ENCODE measurements around the gene GJB3. TPM values are rescaled to one million over a fixed set of nuclear protein-coding genes. Genes with fewer than 3 reads are reported as not detected.
A peak's percentile ranks its signal among the peaks of the same experiment; 100 is the strongest.
"Not testable (repeated sequence)": the region's sequence is repeated elsewhere in the genome, so short reads cannot be mapped to it uniquely, and the experiment has no call there.

Gene GJB3
- not detected for polyA plus RNA-seq (2013, experiment 1 of 4)
- not detected for polyA plus RNA-seq (2013, experiment 2 of 4)
- polyA plus RNA-seq (2013, experiment 3 of 4) = not detected
- not detected for polyA plus RNA-seq (2013, experiment 4 of 4)

DNA sequence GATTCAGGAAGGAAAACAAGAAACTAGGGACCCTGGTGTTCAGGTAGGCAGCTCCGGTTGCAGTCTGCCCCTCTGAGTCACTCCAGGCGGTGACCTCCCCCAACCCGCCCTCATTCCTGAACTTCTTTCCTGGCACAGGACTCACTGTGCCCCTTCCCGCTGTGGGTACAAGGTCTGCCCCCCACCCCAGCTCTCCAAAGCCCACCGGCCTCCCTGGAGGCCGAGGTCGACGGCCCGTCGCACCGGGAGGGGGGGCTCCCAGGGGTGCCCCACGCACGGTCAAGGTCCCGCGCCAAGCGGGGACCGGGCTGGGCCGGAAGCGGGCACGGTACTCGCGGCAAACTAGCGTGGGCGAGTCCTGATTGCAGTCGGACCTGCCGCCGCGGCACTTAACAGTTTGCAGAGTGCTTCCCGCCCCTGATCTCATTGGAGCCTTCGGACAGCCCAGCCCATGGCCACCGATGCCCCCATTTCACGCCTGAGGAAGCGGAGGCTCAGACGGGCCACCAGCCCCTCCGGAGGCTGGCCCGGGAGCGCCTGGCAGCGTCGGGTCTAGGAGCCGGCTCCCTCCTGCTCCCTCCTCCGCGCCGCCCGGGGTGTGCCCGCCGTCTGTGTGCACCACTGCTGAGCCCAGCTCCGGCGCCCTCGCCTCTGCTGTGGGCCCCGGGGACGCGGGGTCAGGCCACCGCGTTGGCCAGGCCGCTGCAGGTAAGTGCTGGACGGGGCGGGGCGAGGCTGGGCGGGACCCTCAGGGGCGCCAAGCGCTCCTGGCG, at the start of gene GJB3:
Gene GJB3, plus strand, starts transcription at position 144 of the 773 bp plus-strand sequence. CDS start 3,549 bp downstream, outside the sequence.
- Histone ChIP-seq H3K4me3 (ENCODE audit: insufficient read depth, low read depth, low read length) (peak within 1 kb of the TSS; percentile 32), H3K4me1 (ENCODE audit: control insufficient read depth, insufficient read depth, low read length) (no peaks in the 10 kb centered on the region), H3K27me3 (ENCODE audit: control insufficient read depth, insufficient read depth, low read length, poor library complexity, severe bottlenecking) (peaks cover 68% of the 10 kb centered on the region), H3K27ac (ENCODE audit: insufficient read depth, low read depth, low read length, poor library complexity, severe bottlenecking) (no peak within 1 kb of the TSS), H3K36me3 (ENCODE audit: control insufficient read depth, insufficient read depth, low read length) (no peaks in the 10 kb centered on the region), H3K9me3 (ENCODE audit: control insufficient read depth, low read length) (no peaks in the 10 kb centered on the region)
- 2 to 3% methylated on average over 62 of the region's 62 CpGs for WGBS, 2 experiments

DNA sequence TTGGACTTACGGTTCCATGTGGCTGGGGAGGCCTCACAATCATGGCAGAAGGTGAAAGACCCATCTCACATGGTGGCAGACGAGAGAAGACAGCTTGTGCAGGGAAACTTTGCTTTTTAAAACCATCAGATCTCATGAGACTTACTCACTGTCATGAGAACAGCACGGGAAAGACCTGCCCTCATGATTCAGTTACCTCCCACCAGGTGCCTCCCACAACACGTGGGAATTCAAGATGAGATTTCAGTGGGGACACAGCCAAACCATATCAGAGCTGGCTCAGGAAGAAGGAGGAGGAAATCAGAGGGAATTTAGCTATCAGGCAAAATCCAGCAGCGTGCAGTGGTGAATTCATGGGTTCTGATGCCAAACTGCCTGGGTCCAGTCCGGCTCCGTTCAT, 48.2 kb upstream of the GJB3 start:
- H3K4me3 ChIP-seq (ENCODE audit: insufficient read depth, low read depth, low read length); H3K27ac ChIP-seq (ENCODE audit: insufficient read depth, low read depth, low read length, poor library complexity, severe bottlenecking); H3K27me3 ChIP-seq (ENCODE audit: control insufficient read depth, insufficient read depth, low read length, poor library complexity, severe bottlenecking); H3K9me3 ChIP-seq (ENCODE audit: control insufficient read depth, low read length); H3K4me1 ChIP-seq (ENCODE audit: control insufficient read depth, insufficient read depth, low read length); H3K36me3 ChIP-seq (ENCODE audit: control insufficient read depth, insufficient read depth, low read length): not testable (repeated sequence)
- WGBS, 2 experiments = 85 to 87% methylated on average over 7 of the region's 7 CpGs

- Histone ChIP-seq H3K9me3 (ENCODE audit: control insufficient read depth, low read length) (no peaks in the 10 kb centered on the region), H3K27me3 (ENCODE audit: control insufficient read depth, insufficient read depth, low read length, poor library complexity, severe bottlenecking) (no peaks in the 10 kb centered on the region), H3K36me3 (ENCODE audit: control insufficient read depth, insufficient read depth, low read length) (no peaks in the 10 kb centered on the region), H3K27ac (ENCODE audit: insufficient read depth, low read depth, low read length, poor library complexity, severe bottlenecking) (no peak overlapping the region), H3K4me1 (ENCODE audit: control insufficient read depth, insufficient read depth, low read length) (peaks cover 6% of the 10 kb centered on the region), H3K4me3 (ENCODE audit: insufficient read depth, low read depth, low read length) (no peak overlapping the region)
- WGBS, 2 experiments = 92 to 95% methylated on average over 10 of the region's 10 CpGs
These were observed 44.3 kb upstream of the GJB3 start for GRCh38 chr1:34736692-34737091.

GRCh38 chr1:34737236-34737635, 43.8 kb upstream of the GJB3 start:
- H3K27me3 ChIP-seq (ENCODE audit: control insufficient read depth, insufficient read depth, low read length, poor library complexity, severe bottlenecking); H3K4me3 ChIP-seq (ENCODE audit: insufficient read depth, low read depth, low read length); H3K4me1 ChIP-seq (ENCODE audit: control insufficient read depth, insufficient read depth, low read length); H3K9me3 ChIP-seq (ENCODE audit: control insufficient read depth, low read length); H3K27ac ChIP-seq (ENCODE audit: insufficient read depth, low read depth, low read length, poor library complexity, severe bottlenecking); H3K36me3 ChIP-seq (ENCODE audit: control insufficient read depth, insufficient read depth, low read length): not testable (repeated sequence)
- WGBS, 2 experiments = 92 to 93% methylated on average over 12 of the region's 12 CpGs

- Histone ChIP-seq H3K9me3 (ENCODE audit: control insufficient read depth, low read length) (no peaks in the 10 kb centered on the region), H3K36me3 (ENCODE audit: control insufficient read depth, insufficient read depth, low read length) (no peaks in the 10 kb centered on the region), H3K4me1 (ENCODE audit: control insufficient read depth, insufficient read depth, low read length) (peaks cover 6% of the 10 kb centered on the region), H3K27me3 (ENCODE audit: control insufficient read depth, insufficient read depth, low read length, poor library complexity, severe bottlenecking) (peaks cover 6% of the 10 kb centered on the region), H3K27ac (ENCODE audit: insufficient read depth, low read depth, low read length, poor library complexity, severe bottlenecking) (no peak overlapping the region), H3K4me3 (ENCODE audit: insufficient read depth, low read depth, low read length) (no peak overlapping the region)
- 39 to 53% methylated on average over 3 of the region's 3 CpGs for WGBS, 2 experiments
These were observed 41.4 kb upstream of the GJB3 start for GRCh38 chr1:34739613-34740012.

DNA sequence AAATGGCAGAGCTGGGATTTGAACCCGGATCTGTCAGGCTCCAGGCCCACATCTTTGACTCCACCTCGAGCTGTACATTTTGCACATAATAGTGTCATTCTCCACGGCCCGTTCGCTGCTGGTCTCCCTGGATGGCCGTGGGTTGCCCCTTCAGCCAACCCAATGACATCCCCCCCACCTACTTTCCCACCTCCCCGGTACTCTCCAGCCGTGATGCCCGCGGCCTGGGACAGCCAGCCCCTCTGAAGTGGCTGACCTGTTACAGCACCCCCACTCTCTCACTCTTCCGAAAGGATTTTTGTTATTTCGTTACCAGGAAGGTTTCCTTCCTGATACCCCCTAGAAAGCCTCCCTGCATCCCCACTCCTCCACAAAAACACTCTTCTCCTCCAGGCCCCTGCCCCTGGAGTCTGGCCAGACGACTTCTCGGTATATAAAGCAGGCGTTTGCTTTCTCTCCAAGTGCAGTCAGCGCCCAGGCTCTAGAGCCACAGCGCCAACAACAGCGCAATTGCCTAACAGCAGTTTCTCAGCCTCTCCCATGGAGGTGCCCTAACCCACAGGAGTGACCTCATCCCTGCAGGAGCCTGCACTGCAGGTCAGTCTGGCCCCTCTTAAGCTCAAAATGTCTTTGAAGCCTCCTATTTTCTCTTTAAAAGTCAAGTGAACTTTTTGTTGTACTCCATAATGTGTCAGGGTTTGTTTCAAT, 40.7 kb upstream of the GJB3 start:
- Histone ChIP-seq H3K27me3 (ENCODE audit: control insufficient read depth, insufficient read depth, low read length, poor library complexity, severe bottlenecking) (peaks cover 6% of the 10 kb centered on the region), H3K36me3 (ENCODE audit: control insufficient read depth, insufficient read depth, low read length) (no peaks in the 10 kb centered on the region), H3K9me3 (ENCODE audit: control insufficient read depth, low read length) (no peaks in the 10 kb centered on the region), H3K4me3 (ENCODE audit: insufficient read depth, low read depth, low read length) (no peak overlapping the region), H3K4me1 (ENCODE audit: control insufficient read depth, insufficient read depth, low read length) (peaks cover 6% of the 10 kb centered on the region), H3K27ac (ENCODE audit: insufficient read depth, low read depth, low read length, poor library complexity, severe bottlenecking) (no peak overlapping the region)
- WGBS, 2 experiments = 51 to 52% methylated on average over 18 of the region's 18 CpGs

GRCh38 chr1:34742667-34743270, 38.2 kb upstream of the GJB3 start:
- Histone ChIP-seq H3K27ac (ENCODE audit: insufficient read depth, low read depth, low read length, poor library complexity, severe bottlenecking) (no peak overlapping the region), H3K9me3 (ENCODE audit: control insufficient read depth, low read length) (no peaks in the 10 kb centered on the region), H3K4me3 (ENCODE audit: insufficient read depth, low read depth, low read length) (no peak overlapping the region), H3K36me3 (ENCODE audit: control insufficient read depth, insufficient read depth, low read length) (no peaks in the 10 kb centered on the region), H3K27me3 (ENCODE audit: control insufficient read depth, insufficient read depth, low read length, poor library complexity, severe bottlenecking) (peaks cover 6% of the 10 kb centered on the region), H3K4me1 (ENCODE audit: control insufficient read depth, insufficient read depth, low read length) (peaks cover 6% of the 10 kb centered on the region)
- 15% methylated on average over 16 of the region's 16 CpGs for WGBS, 2 experiments

DNA sequence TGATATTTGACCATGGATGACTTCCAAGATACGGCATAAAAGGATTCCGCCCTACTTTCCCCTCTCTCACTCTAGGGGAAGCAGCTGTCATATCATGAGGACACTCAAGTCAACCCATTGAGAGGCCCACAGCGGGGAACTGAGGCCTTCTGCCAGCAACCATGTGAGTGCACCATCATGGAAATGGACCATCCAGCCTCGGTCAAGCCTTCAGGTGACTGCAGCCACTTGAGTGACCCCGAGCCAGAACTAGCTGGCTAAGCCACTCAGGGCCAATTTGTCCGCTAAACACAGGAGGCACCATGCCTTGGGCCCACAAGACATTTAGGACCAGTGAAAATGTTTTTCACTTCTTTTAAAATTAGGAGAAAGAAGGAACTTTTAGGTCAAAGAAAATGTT, 37.2 kb upstream of the GJB3 start:
- Histone ChIP-seq H3K36me3 (ENCODE audit: control insufficient read depth, insufficient read depth, low read length) (no peaks in the 10 kb centered on the region), H3K9me3 (ENCODE audit: control insufficient read depth, low read length) (no peaks in the 10 kb centered on the region), H3K4me1 (ENCODE audit: control insufficient read depth, insufficient read depth, low read length) (peaks cover 6% of the 10 kb centered on the region), H3K4me3 (ENCODE audit: insufficient read depth, low read depth, low read length) (no peak overlapping the region), H3K27me3 (ENCODE audit: control insufficient read depth, insufficient read depth, low read length, poor library complexity, severe bottlenecking) (peaks cover 6% of the 10 kb centered on the region), H3K27ac (ENCODE audit: insufficient read depth, low read depth, low read length, poor library complexity, severe bottlenecking) (no peak overlapping the region)
- 92 to 93% methylated on average over 6 of the region's 6 CpGs for WGBS, 2 experiments

DNA sequence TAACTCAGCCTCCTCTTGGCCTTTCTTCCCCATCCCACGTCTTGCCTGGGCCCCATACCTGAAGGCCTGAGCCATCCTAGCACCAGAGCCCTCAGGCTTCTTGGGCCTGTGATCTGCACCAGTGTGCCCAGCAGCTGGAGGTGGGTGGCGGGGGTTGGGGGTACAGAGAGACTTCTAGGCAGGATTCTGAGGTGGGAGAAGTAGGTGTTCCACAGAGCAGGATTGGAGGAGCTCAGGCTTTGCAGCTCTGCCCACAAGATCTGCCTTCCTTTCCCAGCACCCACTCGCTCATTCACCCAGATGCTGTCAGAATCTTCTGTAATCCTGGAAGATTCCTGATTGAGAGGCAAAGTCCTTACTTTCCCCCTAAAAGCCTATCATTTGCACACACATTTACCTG, 36.2 kb upstream of the GJB3 start:
- H3K9me3 ChIP-seq (ENCODE audit: control insufficient read depth, low read length) = no peaks in the 10 kb centered on the region
- 90 to 94% methylated on average over 3 of the region's 3 CpGs for whole genome bisulfite sequencing, 2 experiments
- no peak overlapping the region for H3K27ac ChIP-seq (ENCODE audit: insufficient read depth, low read depth, low read length, poor library complexity, severe bottlenecking)
- peaks cover 6% of the 10 kb centered on the region for H3K27me3 ChIP-seq (ENCODE audit: control insufficient read depth, insufficient read depth, low read length, poor library complexity, severe bottlenecking)
- H3K4me3 ChIP-seq (ENCODE audit: insufficient read depth, low read depth, low read length) = no peak overlapping the region
- H3K4me1 ChIP-seq (ENCODE audit: control insufficient read depth, insufficient read depth, low read length) = peaks cover 6% of the 10 kb centered on the region
- H3K36me3 ChIP-seq (ENCODE audit: control insufficient read depth, insufficient read depth, low read length) = no peaks in the 10 kb centered on the region

- H3K27me3 ChIP-seq (ENCODE audit: control insufficient read depth, insufficient read depth, low read length, poor library complexity, severe bottlenecking) = peaks cover 6% of the 10 kb centered on the region
- no peaks in the 10 kb centered on the region for H3K36me3 ChIP-seq (ENCODE audit: control insufficient read depth, insufficient read depth, low read length)
- WGBS, 2 experiments = 78 to 85% methylated on average over 5 of the region's 5 CpGs
- no peaks in the 10 kb centered on the region for H3K4me1 ChIP-seq (ENCODE audit: control insufficient read depth, insufficient read depth, low read length)
- H3K9me3 ChIP-seq (ENCODE audit: control insufficient read depth, low read length) = no peaks in the 10 kb centered on the region
- H3K4me3 ChIP-seq (ENCODE audit: insufficient read depth, low read depth, low read length) = no peak overlapping the region
- no peak overlapping the region for H3K27ac ChIP-seq (ENCODE audit: insufficient read depth, low read depth, low read length, poor library complexity, severe bottlenecking)
These were observed 35.3 kb upstream of the GJB3 start for GRCh38 chr1:34745666-34746065.

All from ectodermal cell (in vitro differentiated cells).